HG03575 (cell line): ENCODE data around the gene ZBP1.

ENCODE experiments used
- ATAC-seq: cut with Tn5 transposase; IDR thresholded peaks from one replicate; pipeline ENCODE4 v1.9.1; 2021; ENCODE audit not compliant: unreplicated experiment, insufficient number of reproducible peaks, low FRiP score; ENCODE audit errors: extremely low read depth

Gene ZBP1

DNA sequence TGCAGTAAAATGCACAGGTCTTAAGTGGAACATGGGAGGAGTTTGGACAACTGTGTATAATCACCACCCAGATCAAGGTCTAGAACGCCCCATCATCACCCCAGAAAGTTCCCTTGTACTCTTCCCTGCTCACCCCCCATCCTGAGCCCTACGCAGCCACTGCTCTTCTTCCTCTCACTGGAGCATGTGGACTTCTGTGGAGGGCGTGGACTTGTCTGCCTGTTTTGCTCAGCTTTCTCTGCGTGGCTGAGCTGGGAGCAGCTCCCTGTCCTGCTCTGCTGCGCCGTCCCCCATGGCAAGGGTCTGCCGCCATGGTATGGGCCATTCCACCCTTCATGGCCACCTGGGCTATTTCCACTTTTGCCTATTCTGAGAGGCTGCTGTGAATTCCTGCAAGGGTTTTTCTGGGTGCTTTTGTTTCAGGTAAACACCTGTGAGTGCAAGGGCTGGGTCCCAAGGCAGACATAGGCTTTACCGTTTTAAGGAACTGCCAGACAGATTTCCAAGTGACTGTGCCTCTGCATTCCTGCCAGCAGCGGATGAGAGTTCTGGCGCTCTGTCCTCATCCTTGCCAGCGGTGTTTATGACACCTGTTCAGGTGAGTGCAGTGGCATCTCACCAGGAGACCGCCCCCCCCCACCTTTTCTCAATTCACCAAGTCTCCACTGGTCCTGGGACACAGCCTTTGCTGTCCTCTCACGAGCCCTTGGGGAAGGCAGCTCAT, 39.6 kb downstream of the ZBP1 start:
- ATAC-seq = no peak

DNA sequence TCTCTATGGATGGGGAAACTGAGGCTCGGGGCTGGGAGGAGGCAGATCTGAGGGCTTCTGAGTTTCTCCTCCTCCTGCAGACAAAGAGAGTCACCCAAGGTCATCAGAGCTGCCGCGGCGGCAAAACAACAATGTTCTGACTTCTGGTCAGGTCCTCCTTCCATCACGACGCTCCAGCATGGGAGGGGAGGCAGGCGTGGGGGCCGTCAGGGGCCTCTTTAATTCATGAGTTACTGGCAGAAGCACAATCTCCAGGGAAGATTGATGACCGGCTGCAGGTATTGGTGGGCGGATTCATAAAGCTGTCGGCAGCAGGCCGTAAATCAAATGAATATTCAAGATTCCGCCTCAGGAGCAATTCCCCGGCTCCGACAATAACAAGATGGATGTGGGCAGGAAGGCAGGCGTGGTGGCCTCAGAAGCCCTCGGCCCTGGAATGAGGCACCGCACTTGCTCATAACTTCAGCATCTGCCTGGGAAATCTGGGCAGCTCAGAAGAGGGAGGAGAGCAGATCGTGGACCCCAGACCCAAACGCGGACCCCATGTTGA, 40.3 kb downstream of the ZBP1 start:
- ATAC-seq = no peak

DNA sequence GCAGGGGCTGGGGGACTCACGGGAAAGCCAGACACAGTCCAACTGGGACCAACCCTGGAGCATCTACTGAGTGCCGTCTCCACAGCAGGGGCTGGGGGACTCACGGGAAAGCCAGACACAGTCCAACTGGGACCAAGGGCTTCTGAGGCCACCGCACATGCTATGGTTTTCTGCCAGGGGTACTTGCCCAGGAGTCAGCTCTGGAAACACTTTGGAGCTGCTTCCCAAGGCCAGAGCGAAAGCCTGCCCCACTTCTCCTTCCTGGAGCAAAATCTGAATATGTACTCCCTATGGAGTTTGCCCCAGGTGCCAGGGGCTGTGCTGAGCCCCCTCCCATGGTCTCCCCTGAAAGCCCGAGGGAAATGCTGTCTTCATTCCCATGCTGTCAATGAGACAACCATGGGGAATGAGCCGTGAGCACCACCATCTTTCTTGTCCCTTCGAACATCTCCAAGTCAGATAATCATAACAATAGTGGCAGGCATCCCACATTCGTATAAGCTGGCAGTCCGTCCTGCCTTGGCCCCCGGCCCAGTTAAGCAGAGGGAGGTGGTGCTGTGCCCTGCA, 40.8 kb downstream of the ZBP1 start:
- ATAC-seq = no peak

DNA sequence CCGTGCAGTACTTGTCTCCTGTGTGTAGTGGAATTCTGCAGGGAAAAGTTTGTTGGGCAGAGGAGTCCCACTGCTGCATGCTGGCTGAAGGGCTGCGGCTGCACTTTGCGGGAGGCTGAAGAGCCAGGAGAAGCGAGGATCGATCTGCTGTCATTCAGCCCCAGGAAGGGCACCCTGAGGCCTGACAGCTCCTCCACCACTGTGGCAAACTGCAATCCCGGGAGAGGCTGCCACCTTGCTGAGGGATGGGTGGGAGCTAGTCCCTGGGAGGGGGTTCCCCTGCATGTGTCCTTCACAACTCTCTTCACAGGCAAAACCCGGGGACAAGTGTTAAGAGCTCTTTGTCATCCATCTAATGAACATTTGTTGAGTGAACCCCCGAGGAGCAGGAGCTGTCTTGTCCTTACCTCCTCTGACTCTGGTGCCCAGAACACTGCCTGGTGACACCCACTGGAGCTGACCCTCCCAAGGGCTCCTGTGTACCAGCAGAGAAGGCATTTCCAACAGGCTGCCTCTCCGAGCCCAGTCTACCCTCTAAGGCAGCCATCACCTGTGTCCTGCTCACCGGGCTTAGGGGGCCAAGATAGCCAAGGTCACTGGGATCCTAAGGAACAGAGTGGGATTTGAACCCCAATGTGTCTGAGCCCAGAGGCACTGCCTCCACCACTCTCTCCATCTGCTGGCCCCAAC, 41.6 kb downstream of the ZBP1 start:
- no peak for ATAC-seq

DNA sequence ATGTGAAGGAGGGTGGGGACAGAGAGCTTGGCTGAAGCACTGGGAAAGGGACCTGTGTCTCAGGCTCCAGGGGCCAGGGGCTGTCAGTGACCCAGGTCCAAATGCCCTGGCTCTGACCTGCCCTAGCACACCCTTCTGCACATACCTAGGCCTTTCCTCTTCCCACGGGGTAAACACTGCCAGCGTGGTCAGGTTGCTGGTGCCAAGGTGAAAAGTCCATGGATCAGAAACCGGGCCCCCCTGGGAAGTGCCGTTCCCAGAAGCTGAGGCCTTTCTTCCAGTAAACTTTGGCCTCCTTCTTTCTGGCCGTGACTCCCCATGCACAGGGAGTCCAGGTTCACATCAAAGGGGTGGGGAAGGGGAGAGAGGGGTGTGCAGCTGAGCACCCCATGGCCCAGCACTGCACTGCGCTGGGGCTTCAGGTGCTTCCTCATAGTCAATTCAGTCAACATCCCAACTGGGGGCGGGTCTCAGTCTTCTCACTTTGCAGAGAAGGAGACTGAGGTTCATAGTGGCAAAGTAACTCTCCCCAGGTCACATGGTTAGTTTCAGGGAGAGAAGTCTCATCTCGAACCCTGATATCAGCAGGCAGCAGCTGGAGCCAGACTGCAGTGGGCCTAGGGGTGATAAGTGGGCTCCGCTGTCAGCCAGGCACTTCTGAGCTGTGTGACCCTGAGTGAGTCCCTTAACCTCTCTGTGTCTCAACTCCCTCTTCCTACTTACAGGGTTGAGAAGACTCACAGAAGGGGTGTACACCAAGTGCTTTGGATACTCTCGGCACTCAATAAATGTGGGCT, 42.3 kb downstream of the ZBP1 start:
- no peak for ATAC-seq

DNA sequence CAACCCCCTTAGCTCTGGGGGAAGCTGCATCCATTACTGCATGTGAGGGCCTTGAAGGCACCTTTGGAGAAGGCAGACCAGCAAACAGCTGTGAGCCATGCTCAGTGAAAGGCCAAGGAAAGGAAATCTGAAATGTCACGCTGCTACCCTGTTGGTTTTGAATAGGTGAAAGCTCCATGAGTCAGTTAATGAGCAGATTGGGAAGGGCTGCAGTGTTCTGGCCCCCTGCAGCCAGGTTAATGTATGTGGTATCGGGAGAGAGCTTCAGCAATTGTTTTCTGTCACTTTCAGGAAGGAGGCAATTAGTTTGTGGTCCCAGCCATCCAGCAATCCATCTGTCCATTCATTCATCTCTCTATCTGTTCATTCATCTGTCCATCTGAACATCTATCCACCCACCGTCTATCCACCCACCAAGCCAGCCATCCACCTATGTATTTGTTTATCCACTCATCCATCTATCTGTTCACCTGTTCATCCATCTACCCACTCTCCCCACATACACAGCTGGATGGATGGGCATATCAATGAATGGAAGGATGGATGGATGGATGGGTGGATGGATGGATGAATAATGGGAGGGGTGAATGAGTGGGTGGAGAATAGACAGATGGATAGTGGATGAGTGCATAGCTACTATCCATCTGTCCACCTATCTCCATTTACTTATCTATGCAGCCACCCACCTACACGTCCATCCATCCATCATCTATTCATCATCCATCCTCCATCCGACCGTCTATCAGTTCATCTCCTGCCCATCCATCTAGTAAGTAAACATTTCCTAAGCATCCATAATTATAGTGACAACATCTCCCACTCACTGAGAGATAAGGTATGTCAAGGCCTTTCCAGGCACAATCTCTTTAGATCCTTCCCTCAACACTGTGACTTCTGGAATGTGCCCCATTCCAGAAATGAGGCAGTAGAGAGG, 43.3 kb downstream of the ZBP1 start:
- no peak for ATAC-seq

DNA sequence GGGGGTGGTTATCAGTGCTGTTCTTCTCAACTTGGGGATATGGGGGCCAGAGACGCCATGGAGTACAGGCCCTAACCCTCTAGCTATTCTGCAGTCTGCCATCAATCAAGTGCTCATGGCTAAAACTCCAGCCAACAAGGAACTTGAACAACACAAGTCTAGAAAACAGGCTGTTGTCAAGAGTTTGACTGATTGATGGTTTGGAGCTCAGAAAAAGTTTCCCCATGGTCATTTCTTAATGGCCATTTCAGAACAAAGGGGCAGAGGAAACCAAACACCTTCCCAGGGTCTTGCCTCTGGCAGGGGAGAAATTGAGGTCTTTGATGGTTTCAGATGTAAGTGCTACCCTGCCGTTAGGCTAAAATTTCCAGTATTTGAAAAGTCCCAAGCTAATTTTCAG, 44.2 kb downstream of the ZBP1 start:
- no peak for ATAC-seq

DNA sequence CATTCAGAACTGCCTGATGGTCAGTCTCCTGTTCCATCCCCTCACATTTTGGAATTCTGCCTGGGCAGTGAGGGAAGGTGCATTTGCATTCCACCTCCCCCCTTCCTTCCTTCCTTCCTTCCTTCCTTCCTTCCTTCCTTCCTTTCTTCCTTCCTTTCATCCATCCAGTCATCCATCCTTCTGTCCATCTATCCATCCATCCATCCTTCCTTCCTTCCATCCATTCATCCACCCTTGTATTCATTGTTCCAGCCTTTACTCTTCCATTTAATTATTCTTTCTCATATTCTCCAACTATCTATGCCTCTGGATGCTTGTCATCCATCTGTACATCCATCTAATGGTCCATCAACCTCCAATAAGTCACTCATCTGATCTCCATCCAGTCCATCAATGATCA, 45.3 kb downstream of the ZBP1 start:
- ATAC-seq = no peak

DNA sequence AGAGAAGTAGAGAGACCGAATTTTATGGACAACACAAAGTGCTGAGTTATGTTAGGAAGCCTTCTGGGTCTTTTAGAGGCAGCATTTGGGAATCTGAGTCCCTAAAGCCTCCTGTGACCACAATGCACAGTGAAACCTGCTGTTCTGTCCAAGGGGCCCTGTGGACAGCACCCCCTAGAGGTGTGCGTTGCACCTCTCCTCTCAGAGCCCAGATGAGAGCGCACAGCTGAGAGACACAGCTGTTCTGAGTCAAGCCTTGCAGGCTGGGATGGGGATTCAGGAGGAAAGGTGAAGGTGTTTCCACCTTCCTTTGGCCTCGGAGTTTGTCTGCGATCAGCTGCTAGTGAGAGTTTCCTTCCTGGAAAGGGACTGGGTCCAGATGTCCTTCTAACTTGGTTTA, 46.3 kb downstream of the ZBP1 start:
- ATAC-seq = no peak

DNA sequence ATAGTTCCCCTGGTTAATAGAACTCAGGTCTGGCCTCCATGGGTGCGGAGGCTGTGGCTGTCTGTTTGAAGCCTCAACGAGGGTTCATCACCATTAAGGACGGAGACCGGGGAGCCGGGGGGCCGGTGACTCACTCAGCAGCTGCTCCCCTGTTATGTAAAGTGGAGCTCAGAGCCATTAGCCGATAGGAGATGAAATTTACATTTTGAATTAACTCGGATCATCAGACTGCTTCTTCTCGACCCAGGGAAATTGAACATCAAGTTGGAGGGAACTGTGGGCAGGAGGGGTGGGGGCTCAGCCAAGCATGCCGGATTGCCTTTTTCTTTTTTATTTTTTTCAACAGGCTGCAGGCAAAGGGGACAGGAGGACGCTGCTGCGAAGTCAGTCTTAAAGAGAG, 47.0 kb downstream of the ZBP1 start:
- no peak for ATAC-seq

DNA sequence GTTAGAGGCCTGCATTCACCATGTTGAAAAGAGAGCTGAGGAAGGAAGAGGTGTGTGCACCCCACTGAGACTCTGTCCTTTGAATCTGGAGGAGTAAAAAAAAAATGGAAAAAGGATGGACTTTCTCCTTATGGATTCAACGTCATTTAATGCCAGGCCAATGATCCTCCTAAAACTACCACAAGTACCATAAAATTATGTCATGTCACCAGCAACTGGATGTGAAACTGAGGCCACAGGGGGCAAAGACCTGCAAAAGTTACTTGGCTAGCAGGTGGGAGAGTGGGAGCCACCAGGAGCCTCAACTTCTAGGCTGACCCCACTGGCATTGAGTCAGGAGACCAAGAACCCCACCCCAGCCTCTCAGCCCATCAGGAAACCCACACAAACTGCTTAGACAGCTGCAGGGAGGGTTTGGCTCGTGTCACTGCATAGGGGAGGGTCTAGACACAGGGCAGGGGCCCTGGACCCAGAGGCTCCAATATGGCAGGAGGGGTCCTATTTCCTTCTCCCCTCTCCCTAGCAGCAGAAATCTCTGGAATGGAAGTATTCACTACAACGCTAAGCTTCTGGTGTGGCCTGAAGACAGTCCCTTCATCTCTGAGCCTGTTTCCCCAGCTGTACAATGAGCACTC, 48.3 kb downstream of the ZBP1 start:
- ATAC-seq = no peak

DNA sequence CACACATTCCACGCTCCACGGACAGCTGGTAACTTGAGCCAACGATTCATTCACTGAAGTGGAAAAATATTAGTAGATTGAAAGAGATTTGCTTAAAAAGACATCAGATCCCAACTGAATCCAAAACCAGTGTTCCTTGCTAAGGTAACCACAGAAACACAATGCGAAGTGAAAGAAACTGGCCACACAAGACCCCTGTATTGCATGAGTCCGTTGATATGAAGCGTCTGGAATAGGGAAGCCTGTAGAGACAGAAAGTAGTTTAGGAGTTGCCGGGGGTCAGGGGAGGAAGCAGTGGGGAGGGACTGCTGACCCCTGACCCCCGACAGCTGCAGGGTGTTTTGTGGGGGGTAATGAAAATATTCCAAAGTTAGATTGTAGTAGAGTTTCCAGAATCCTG, 49.3 kb downstream of the ZBP1 start:
- ATAC-seq = no peak

DNA sequence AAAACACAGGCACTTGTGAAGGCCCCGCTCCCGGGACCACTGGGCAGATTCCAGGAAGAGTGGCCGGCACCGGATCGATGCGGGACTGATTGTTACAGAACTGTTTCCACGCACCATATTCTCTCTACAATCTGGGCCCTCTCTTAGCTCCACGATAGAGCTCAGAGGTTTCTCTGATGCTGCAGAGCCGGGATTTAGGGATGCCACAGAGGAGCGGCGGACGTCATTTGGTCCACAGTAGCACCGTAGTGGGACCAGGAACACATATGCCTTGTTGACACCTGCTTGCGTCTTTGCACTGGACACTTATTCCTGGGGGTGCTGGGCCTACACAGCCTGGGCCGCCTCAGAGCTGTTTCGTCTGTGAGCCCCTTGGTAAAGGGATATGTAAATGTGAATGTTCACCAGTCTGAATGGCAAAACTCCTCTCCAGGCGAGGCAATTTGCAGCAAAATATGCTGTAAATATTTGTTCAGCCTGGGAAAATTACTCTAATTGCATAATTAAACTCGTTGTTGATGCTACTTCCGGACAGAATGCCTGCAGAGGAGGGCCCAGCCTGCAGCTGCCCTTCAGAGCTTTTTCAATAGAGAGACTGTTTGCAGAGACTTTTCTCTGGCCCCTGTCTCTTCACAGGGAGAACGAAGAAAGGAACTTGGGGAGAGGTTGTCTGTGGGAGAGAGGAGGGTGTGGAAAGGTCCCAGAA, 49.9 kb downstream of the ZBP1 start:
- no peak for ATAC-seq

DNA sequence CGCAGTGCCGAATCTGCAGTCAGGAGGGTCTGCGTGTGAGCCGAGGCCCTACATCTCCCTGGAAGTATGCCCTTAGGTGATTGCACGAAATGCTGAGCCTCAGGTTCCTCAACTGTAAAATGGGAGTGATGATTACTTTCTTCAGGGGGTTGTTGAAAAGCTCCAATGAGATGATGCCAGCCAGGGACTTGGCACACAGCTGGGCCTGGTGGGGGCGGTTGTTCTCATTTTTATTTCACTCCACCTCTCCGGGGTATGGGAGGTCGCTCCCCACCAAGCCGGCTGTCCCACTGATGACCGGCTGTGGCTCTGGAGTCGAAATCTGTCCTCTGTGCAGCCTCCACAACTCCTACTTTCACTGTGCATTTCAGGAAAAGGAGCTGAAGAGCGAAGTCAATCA, 51.3 kb downstream of the ZBP1 start:
- no peak for ATAC-seq

DNA sequence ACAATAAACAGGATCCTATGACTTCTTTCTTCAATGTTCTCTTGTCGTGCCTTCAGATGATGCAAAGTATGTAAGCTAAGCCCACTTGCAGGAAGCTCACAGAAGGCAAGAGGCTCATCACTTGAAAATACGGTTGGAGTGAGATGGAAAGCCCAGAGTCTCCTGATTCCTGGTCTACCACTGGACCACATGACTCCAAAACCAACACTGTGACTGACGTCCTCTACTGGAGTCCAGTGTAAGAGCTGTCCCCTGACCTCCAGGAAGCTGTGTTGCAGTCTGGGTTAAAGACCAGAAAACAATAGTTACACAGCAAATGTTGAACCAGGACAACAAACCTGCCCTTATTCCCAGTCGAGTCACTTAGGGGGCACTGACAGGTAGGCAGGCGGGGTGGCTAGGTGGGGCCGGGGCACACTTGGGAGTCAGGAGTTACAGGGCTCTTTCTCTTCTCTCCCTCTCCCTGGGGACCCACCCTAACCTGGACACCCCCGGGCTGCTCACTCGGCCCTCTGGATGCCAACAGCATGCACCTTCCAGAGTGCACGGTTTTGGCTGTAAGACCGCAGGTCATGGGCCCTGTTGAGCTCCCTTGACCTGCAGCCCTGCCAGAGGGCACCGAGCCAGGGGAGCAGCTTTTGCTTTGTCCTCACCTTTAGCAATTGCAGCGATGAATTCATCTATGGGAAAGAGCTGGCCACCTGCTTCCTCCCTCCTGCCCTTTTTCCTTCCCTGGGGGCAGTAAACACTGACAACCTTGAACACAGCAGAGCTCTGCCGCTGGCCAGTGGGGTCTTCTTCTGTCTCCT, 51.9 kb downstream of the ZBP1 start:
- ATAC-seq = no peak

DNA sequence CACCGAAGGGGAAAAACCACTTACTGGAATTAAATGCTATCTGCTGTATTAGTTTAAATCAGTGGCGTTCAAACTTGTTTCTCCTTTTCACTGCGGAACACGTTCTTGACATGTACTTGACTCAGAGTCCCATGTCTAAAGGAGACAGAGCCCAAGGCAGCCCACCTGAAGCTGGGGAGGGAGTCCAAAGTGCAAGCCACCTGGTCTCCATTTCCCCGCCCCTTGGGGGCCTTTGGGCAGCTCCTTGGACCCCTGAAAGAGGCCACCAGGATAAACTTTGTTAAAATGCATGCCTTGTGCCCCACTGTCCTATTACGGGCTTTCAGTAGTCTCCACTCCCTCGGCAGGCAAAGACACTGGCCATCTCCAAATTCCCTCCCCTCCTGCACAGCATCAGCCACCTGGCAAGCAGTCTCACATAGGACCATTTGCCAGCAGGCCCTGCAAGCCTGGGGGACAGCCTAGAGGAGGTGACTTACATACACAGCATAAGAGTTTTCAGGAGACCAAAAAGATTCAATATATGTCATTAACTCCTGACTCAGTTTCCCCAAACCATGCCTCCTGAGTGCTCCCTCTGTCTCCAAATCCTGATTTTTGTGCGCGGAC, 52.7 kb downstream of the ZBP1 start:
- ATAC-seq = no peak
